Neutrophil (primary cell): Measurements from ENCODE around the gene TYW5.

ENCODE experiments used
- H3K27ac ChIP-seq: fragments of 200-600 bp; sonication (generic); 2 replicates; pipeline ENCODE4 v1.5.1; 2016; ENCODE audit warnings: mild to moderate bottlenecking, moderate library complexity
- H3K27me3 ChIP-seq: fragments of 200-600 bp; sonication (generic); 2 replicates; pipeline ENCODE4 v1.6.0; 2016; ENCODE audit warnings: mild to moderate bottlenecking
- H3K36me3 ChIP-seq: fragments of 200-600 bp; sonication (generic); 2 replicates; pipeline ENCODE4 v1.5.1; 2017
- H3K4me1 ChIP-seq, 2 experiments: fragments of 200-600 bp in 1 of 2; sonication (generic) in 1 of 2; 1 replicate in 1 of 2; 2 replicates in 1 of 2; pipeline versions ENCODE4 v1.5.1 to v1.6.1; 2013 to 2016; ENCODE audit warnings: low read depth in 1 of 2, low read length in 1 of 2, mild to moderate bottlenecking in 1 of 2, moderate library complexity in 1 of 2; ENCODE audit not compliant: control insufficient read depth in 1 of 2, insufficient read depth in 1 of 2
- H3K4me3 ChIP-seq, 2 experiments: fragments of 200-600 bp in 1 of 2; sonication (generic) in 1 of 2; 1 replicate in 1 of 2; 2 replicates in 1 of 2; pipeline ENCODE4 v1.5.1; 2013 to 2016; ENCODE audit warnings: low read depth in 1 of 2, low read length in 1 of 2, mild to moderate bottlenecking in 1 of 2, moderate library complexity in 1 of 2
- H3K9me3 ChIP-seq: fragments of 200-600 bp; sonication (generic); 2 replicates; pipeline ENCODE4 v1.5.1; 2016
- CTCF ChIP-seq: fragments of 200-600 bp; sonication (generic); IDR thresholded peaks from 2 replicates; pipeline ENCODE4 v1.5.1; 2016; ENCODE audit warnings: antibody characterized with exemption

The TYW5 gene

GRCh38 chr2:199987586-199987985 is 32.3 kb upstream of the TYW5 start:
- Histone ChIP-seq H3K36me3 (no peaks in the 10 kb centered on the region), H3K4me3 (no peak overlapping the region), H3K9me3 (no peaks in the 10 kb centered on the region), H3K27me3 (peaks cover 12% of the 10 kb centered on the region), H3K27ac (no peak overlapping the region), H3K4me1 (no peaks in the 10 kb centered on the region)
- TF ChIP-seq CTCF = no peak

- H3K27me3 ChIP-seq = peaks cover 12% of the 10 kb centered on the region
- no peak overlapping the region for H3K27ac ChIP-seq
- H3K9me3 ChIP-seq = no peaks in the 10 kb centered on the region
- no peak for TF ChIP-seq CTCF
- no peaks in the 10 kb centered on the region for H3K36me3 ChIP-seq
- H3K4me1 ChIP-seq = no peaks in the 10 kb centered on the region
- no peak overlapping the region for H3K4me3 ChIP-seq
Observed at GRCh38 chr2:199985625-199986207, 30.4 kb upstream of the TYW5 start.

GRCh38 chr2:199984755-199985154 is 29.5 kb upstream of the TYW5 start:
- no peak for TF ChIP-seq CTCF
- Histone ChIP-seq H3K27ac (no peak overlapping the region), H3K4me3 (no peak overlapping the region), H3K9me3 (no peaks in the 10 kb centered on the region), H3K4me1 (peaks cover 4 to 5% of the 10 kb centered on the region in 2 experiments), H3K36me3 (no peaks in the 10 kb centered on the region), H3K27me3 (peaks cover 18% of the 10 kb centered on the region)

- Histone ChIP-seq H3K4me3 (no peak overlapping the region), H3K4me1 (peaks cover 4 to 7% of the 10 kb centered on the region in 2 experiments), H3K9me3 (no peaks in the 10 kb centered on the region), H3K36me3 (no peaks in the 10 kb centered on the region), H3K27ac (no peak overlapping the region), H3K27me3 (peaks cover 21% of the 10 kb centered on the region)
- TF ChIP-seq CTCF = no peak
Observed at GRCh38 chr2:199984159-199984558, 28.9 kb upstream of the TYW5 start.

- Histone ChIP-seq H3K9me3 (no peaks in the 10 kb centered on the region), H3K27me3 (peaks cover 23% of the 10 kb centered on the region), H3K36me3 (no peaks in the 10 kb centered on the region), H3K4me1 (peaks cover 4 to 7% of the 10 kb centered on the region in 2 experiments), H3K27ac (no peak overlapping the region), H3K4me3 (no peak overlapping the region)
- TF ChIP-seq CTCF = no peak
Observed at GRCh38 chr2:199983534-199983933, 28.2 kb upstream of the TYW5 start.
